ENCODE measurements around the gene CEP89.
"Not testable (repeated sequence)": the region's sequence is repeated elsewhere in the genome, so short reads cannot be mapped to it uniquely, and the experiment has no call there.

CEP89 gene

GRCh38 chr19:32891609-32892008 lies 80.1 kb downstream of the CEP89 start:
- DNase-seq (ENCODE audit: low spot score), result no peak

GRCh38 chr19:32890841-32891240 lies 80.9 kb downstream of the CEP89 start:
- no peak for DNase-seq (ENCODE audit: low spot score)

- DNase-seq (ENCODE audit: low spot score), result no peak
Measured at GRCh38 chr19:32890326-32890725, 81.4 kb downstream of the CEP89 start.

- no peak for DNase-seq (ENCODE audit: low spot score)
Measured at GRCh38 chr19:32889137-32889934, 82.4 kb downstream of the CEP89 start.

GRCh38 chr19:32887572-32888215 lies 84.1 kb downstream of the CEP89 start:
- no peak for DNase-seq (ENCODE audit: low spot score)

- no peak for DNase-seq (ENCODE audit: low spot score)
Measured at GRCh38 chr19:32886241-32886640, 85.5 kb downstream of the CEP89 start.

GRCh38 chr19:32885255-32885654 lies 86.5 kb downstream of the CEP89 start:
- not testable (repeated sequence) for DNase-seq (ENCODE audit: low spot score)

- DNase-seq (ENCODE audit: low spot score), result no peak
Measured at GRCh38 chr19:32881766-32882165, 90.0 kb downstream of the CEP89 start.

GRCh38 chr19:32880622-32881021 lies 91.1 kb downstream of the CEP89 start:
- DNase-seq (ENCODE audit: low spot score), result no peak

- DNase-seq (ENCODE audit: low spot score), result no peak
Measured at GRCh38 chr19:32879741-32880140, 92.0 kb downstream of the CEP89 start.

GRCh38 chr19:32878988-32879387 lies 92.8 kb downstream of the CEP89 start:
- no peak for DNase-seq (ENCODE audit: low spot score)

GRCh38 chr19:32877977-32878745 lies 93.6 kb downstream of the CEP89 start:
- DNase-seq (ENCODE audit: low spot score), result no peak

- DNase-seq (ENCODE audit: low spot score), result no peak
Measured at GRCh38 chr19:32877323-32877912, 94.3 kb downstream of the CEP89 start.

GRCh38 chr19:32876919-32877285 lies 94.9 kb downstream of the CEP89 start:
- DNase-seq (ENCODE audit: low spot score), result no peak

GRCh38 chr19:32876236-32876918 lies 95.4 kb downstream of the CEP89 start:
- DNase-seq (ENCODE audit: low spot score), result no peak

GRCh38 chr19:32875428-32875827 lies 96.3 kb downstream of the CEP89 start:
- DNase-seq (ENCODE audit: low spot score), result no peak

- DNase-seq (ENCODE audit: low spot score), result no peak
Measured at GRCh38 chr19:32874605-32875004, 97.2 kb downstream of the CEP89 start.

- no peak for DNase-seq (ENCODE audit: low spot score)
Measured at GRCh38 chr19:32873247-32873959, 98.4 kb downstream of the CEP89 start.

GRCh38 chr19:32872391-32872790 lies 99.4 kb downstream of the CEP89 start:
- no peak for DNase-seq (ENCODE audit: low spot score)

GRCh38 chr19:32870981-32871451 lies 100.7 kb downstream of the CEP89 start:
- no peak for DNase-seq (ENCODE audit: low spot score)

GRCh38 chr19:32869966-32870573 lies 101.7 kb downstream of the CEP89 start:
- no peak for DNase-seq (ENCODE audit: low spot score)
